Stomach smooth muscle (tissue), 2 donors: Measurements from ENCODE around the gene EYS.
"Not testable (repeated sequence)": the region's sequence is repeated elsewhere in the genome, so short reads cannot be mapped to it uniquely, and the experiment has no call there.

Source experiments
- H3K27ac ChIP-seq: one replicate; pipeline ENCODE4 v1.7.0; 2013; ENCODE audit warnings: mild to moderate bottlenecking, low read length, inconsistent platforms
- H3K27me3 ChIP-seq, 2 donors: one replicate each; pipeline ENCODE4 v1.7.0; 2013; ENCODE audit warnings: low read length in 2 of 2; ENCODE audit not compliant: insufficient read depth in 2 of 2, control insufficient read depth in 1 of 2
- H3K36me3 ChIP-seq, 2 donors: one replicate each; pipeline ENCODE4 v1.7.0; 2013; ENCODE audit warnings: low read length in 2 of 2; ENCODE audit not compliant: control insufficient read depth in 2 of 2, insufficient read depth in 2 of 2
- H3K4me1 ChIP-seq: one replicate; pipeline ENCODE4 v1.7.0; 2013; ENCODE audit warnings: low read length; ENCODE audit not compliant: control insufficient read depth, insufficient read depth
- H3K4me3 ChIP-seq, 2 donors: one replicate each; pipeline ENCODE4 v1.7.0; 2013; ENCODE audit warnings: low read length in 2 of 2
- H3K9ac ChIP-seq, 2 donors: one replicate each; pipeline ENCODE4 v1.7.0; 2013; ENCODE audit warnings: low read length in 2 of 2, mild to moderate bottlenecking in 1 of 2
- H3K9me3 ChIP-seq, 2 donors: one replicate each; pipeline ENCODE4 v1.7.0; 2013; ENCODE audit warnings: low read length in 2 of 2; ENCODE audit not compliant: control insufficient read depth in 2 of 2
- donor health status: healthy.
- donor health status: Pancreatic carcinoma.

Gene EYS

GRCh38 chr6:65398851-65399250 is 308.2 kb downstream of the EYS start:
- H3K36me3 ChIP-seq, result no peaks in the 10 kb centered on the region
- H3K27me3 ChIP-seq, result no peaks in the 10 kb centered on the region
- no peaks in the 10 kb centered on the region for H3K9me3 ChIP-seq
- H3K4me3 ChIP-seq, result no peak overlapping the region
- H3K4me1 ChIP-seq, result no peaks in the 10 kb centered on the region
- no peak overlapping the region for H3K27ac ChIP-seq
- H3K9ac ChIP-seq, result no peak overlapping the region

GRCh38 chr6:65350530-65350929 is 356.5 kb downstream of the EYS start:
- H3K27me3 ChIP-seq, result no peaks in the 10 kb centered on the region
- no peak overlapping the region for H3K27ac ChIP-seq
- H3K9me3 ChIP-seq, result no peaks in the 10 kb centered on the region
- no peak overlapping the region for H3K9ac ChIP-seq
- H3K4me1 ChIP-seq, result no peaks in the 10 kb centered on the region
- H3K36me3 ChIP-seq, result no peaks in the 10 kb centered on the region
- no peak overlapping the region for H3K4me3 ChIP-seq

- not testable (repeated sequence) for H3K27ac ChIP-seq, H3K4me1 ChIP-seq, H3K27me3 ChIP-seq, H3K9ac ChIP-seq, H3K9me3 ChIP-seq, H3K36me3 ChIP-seq, H3K4me3 ChIP-seq
Measured at GRCh38 chr6:65302655-65303054, 404.4 kb downstream of the EYS start.

- Histone ChIP-seq H3K4me1 (no peaks in the 10 kb centered on the region), H3K4me3 (no peak overlapping the region), H3K27me3 (no peaks in the 10 kb centered on the region), H3K36me3 (no peaks in the 10 kb centered on the region), H3K9me3 (no peaks in the 10 kb centered on the region), H3K9ac (no peak overlapping the region), H3K27ac (no peak overlapping the region)
Measured at GRCh38 chr6:65299236-65299635, 407.8 kb downstream of the EYS start.

- Histone ChIP-seq H3K27ac (no peak overlapping the region), H3K9ac (no peak overlapping the region), H3K4me1 (no peaks in the 10 kb centered on the region), H3K36me3 (no peaks in the 10 kb centered on the region), H3K4me3 (no peak overlapping the region), H3K9me3 (no peaks in the 10 kb centered on the region), H3K27me3 (no peaks in the 10 kb centered on the region)
Measured at GRCh38 chr6:65295812-65296211, 411.2 kb downstream of the EYS start.

- Histone ChIP-seq H3K27me3 (no peaks in the 10 kb centered on the region), H3K27ac (no peak overlapping the region), H3K4me1 (no peaks in the 10 kb centered on the region), H3K9ac (no peak overlapping the region), H3K36me3 (no peaks in the 10 kb centered on the region), H3K4me3 (no peak overlapping the region), H3K9me3 (no peaks in the 10 kb centered on the region)
Measured at GRCh38 chr6:65289491-65289890, 417.5 kb downstream of the EYS start.

- H3K27me3 ChIP-seq, result no peaks in the 10 kb centered on the region
- no peaks in the 10 kb centered on the region for H3K36me3 ChIP-seq
- no peak overlapping the region for H3K4me3 ChIP-seq
- H3K27ac ChIP-seq, result no peak overlapping the region
- H3K4me1 ChIP-seq, result no peaks in the 10 kb centered on the region
- no peaks in the 10 kb centered on the region for H3K9me3 ChIP-seq
- no peak overlapping the region for H3K9ac ChIP-seq
Measured at GRCh38 chr6:65285275-65285674, 421.8 kb downstream of the EYS start.

- Histone ChIP-seq H3K4me1 (no peaks in the 10 kb centered on the region), H3K36me3 (no peaks in the 10 kb centered on the region), H3K9ac (no peak overlapping the region), H3K27ac (no peak overlapping the region), H3K4me3 (no peak overlapping the region), H3K27me3 (no peaks in the 10 kb centered on the region), H3K9me3 (no peaks in the 10 kb centered on the region)
Measured at GRCh38 chr6:65280060-65280459, 427.0 kb downstream of the EYS start.

GRCh38 chr6:65262241-65262640 is 444.8 kb downstream of the EYS start:
- Histone ChIP-seq H3K4me3 (no peak overlapping the region), H3K27ac (no peak overlapping the region), H3K36me3 (no peaks in the 10 kb centered on the region), H3K27me3 (no peaks in the 10 kb centered on the region), H3K9me3 (no peaks in the 10 kb centered on the region), H3K4me1 (no peaks in the 10 kb centered on the region), H3K9ac (no peak overlapping the region)

- H3K27me3 ChIP-seq, result no peaks in the 10 kb centered on the region
- H3K9me3 ChIP-seq, result no peaks in the 10 kb centered on the region
- no peak overlapping the region for H3K9ac ChIP-seq
- no peaks in the 10 kb centered on the region for H3K4me1 ChIP-seq
- H3K4me3 ChIP-seq, result no peak overlapping the region
- H3K36me3 ChIP-seq, result no peaks in the 10 kb centered on the region
- no peak overlapping the region for H3K27ac ChIP-seq
Measured at GRCh38 chr6:65259982-65260381, 447.0 kb downstream of the EYS start.

GRCh38 chr6:65259059-65259458 is 448.0 kb downstream of the EYS start:
- H3K4me1 ChIP-seq, result no peaks in the 10 kb centered on the region
- no peaks in the 10 kb centered on the region for H3K9me3 ChIP-seq
- H3K9ac ChIP-seq, result no peak overlapping the region
- no peaks in the 10 kb centered on the region for H3K36me3 ChIP-seq
- H3K27ac ChIP-seq, result no peak overlapping the region
- no peak overlapping the region for H3K4me3 ChIP-seq
- H3K27me3 ChIP-seq, result no peaks in the 10 kb centered on the region

- Histone ChIP-seq H3K9me3 (no peaks in the 10 kb centered on the region), H3K4me1 (no peaks in the 10 kb centered on the region), H3K4me3 (no peak overlapping the region), H3K36me3 (no peaks in the 10 kb centered on the region), H3K9ac (no peak overlapping the region), H3K27ac (no peak overlapping the region), H3K27me3 (no peaks in the 10 kb centered on the region)
Measured at GRCh38 chr6:65253041-65253440, 454.0 kb downstream of the EYS start.
